Nephron progenitor cell (in vitro differentiated cells): ENCODE results near the gene TASOR2.
A peak's percentile ranks its signal among the peaks of the same experiment; 100 is the strongest.

Source experiments
- DNase-seq: peaks from one replicate; pipeline ENCODE4 v3.0.0; 2021
- H3K27ac Mint-ChIP-seq: 2 replicates; pipeline ENCODE4 v1.8.0; 2021; ENCODE audit warnings: mild to moderate bottlenecking, moderate library complexity, mixed read lengths
- H3K27me3 Mint-ChIP-seq: 2 replicates; pipeline ENCODE4 v1.8.0; 2021; ENCODE audit warnings: mild to moderate bottlenecking, low read depth, mixed read lengths; ENCODE audit not compliant: poor library complexity
- H3K36me3 Mint-ChIP-seq: 2 replicates; pipeline ENCODE4 v1.8.0; 2021; ENCODE audit warnings: low read depth, mixed read lengths
- H3K4me1 Mint-ChIP-seq: 2 replicates; pipeline ENCODE4 v1.8.0; 2021; ENCODE audit warnings: mixed read lengths
- H3K4me3 Mint-ChIP-seq: 2 replicates; pipeline ENCODE4 v1.8.0; 2021; ENCODE audit warnings: mild to moderate bottlenecking, moderate library complexity, mixed read lengths
- H3K9me3 Mint-ChIP-seq: 2 replicates; pipeline ENCODE4 v1.8.0; 2021; ENCODE audit warnings: mild to moderate bottlenecking, moderate library complexity, mixed read lengths
- TF ChIP-seq, protein P1 (sequence below): fragments of 200-600 bp; sonication (generic); IDR thresholded peaks from 2 replicates; pipeline ENCODE4 v1.5.0; 2021; ENCODE audit warnings: antibody characterized with exemption

Gene TASOR2

GRCh38 chr10:5732141-5732540, 47.5 kb downstream of the TASOR2 start:
- TF ChIP-seq, protein P1, sequence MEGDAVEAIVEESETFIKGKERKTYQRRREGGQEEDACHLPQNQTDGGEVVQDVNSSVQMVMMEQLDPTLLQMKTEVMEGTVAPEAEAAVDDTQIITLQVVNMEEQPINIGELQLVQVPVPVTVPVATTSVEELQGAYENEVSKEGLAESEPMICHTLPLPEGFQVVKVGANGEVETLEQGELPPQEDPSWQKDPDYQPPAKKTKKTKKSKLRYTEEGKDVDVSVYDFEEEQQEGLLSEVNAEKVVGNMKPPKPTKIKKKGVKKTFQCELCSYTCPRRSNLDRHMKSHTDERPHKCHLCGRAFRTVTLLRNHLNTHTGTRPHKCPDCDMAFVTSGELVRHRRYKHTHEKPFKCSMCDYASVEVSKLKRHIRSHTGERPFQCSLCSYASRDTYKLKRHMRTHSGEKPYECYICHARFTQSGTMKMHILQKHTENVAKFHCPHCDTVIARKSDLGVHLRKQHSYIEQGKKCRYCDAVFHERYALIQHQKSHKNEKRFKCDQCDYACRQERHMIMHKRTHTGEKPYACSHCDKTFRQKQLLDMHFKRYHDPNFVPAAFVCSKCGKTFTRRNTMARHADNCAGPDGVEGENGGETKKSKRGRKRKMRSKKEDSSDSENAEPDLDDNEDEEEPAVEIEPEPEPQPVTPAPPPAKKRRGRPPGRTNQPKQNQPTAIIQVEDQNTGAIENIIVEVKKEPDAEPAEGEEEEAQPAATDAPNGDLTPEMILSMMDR: no peak
- Mint-ChIP-seq H3K27me3 (no peaks in the 10 kb centered on the region), H3K36me3 (peaks cover 34% of the 10 kb centered on the region), H3K9me3 (no peaks in the 10 kb centered on the region), H3K4me1 (peaks cover 16% of the 10 kb centered on the region), H3K4me3 (no peak overlapping the region), H3K27ac (peak overlapping the region; percentile 72)
- DNase-seq: no peak
